Effector memory CD4-positive, alpha-beta T cell (primary cell): ENCODE data around the gene NELFE.

Source experiments
- DNase-seq, 3 donors: peaks; one replicate each; pipeline ENCODE4 v3.0.0-alpha.2; 2020
- H3K27ac ChIP-seq: 2 replicates; pipeline ENCODE4 v1.7.0; 2013; ENCODE audit warnings: mild to moderate bottlenecking, low read length, moderate library complexity; ENCODE audit not compliant: insufficient read depth, poor library complexity, severe bottlenecking
- H3K27me3 ChIP-seq: replicated peaks from 2 replicates; pipeline ENCODE4 v1.7.0; 2013; ENCODE audit warnings: mild to moderate bottlenecking, low read length; ENCODE audit not compliant: insufficient read depth, control insufficient read depth, poor library complexity, severe bottlenecking
- H3K36me3 ChIP-seq: 2 replicates; pipeline ENCODE4 v1.7.0; 2013; ENCODE audit warnings: mild to moderate bottlenecking, low read length, moderate library complexity; ENCODE audit not compliant: control insufficient read depth, insufficient read depth
- H3K4me1 ChIP-seq: 2 replicates; pipeline ENCODE4 v1.7.0; 2013; ENCODE audit warnings: low read length, mild to moderate bottlenecking; ENCODE audit not compliant: control insufficient read depth, insufficient read depth, poor library complexity, severe bottlenecking
- H3K4me3 ChIP-seq: 2 replicates; pipeline ENCODE4 v1.7.0; 2013; ENCODE audit warnings: low read length, low read depth, mild to moderate bottlenecking; ENCODE audit not compliant: insufficient read depth, poor library complexity, severe bottlenecking
- H3K9me3 ChIP-seq: 2 replicates; pipeline ENCODE4 v1.7.0; 2013; ENCODE audit warnings: mild to moderate bottlenecking, low read length, moderate library complexity; ENCODE audit not compliant: control insufficient read depth

The NELFE gene

GRCh38 chr6:31972709-31973350 is 14.1 kb upstream of the NELFE start:
- Histone ChIP-seq H3K4me3 (peak overlapping the region; percentile 58), H3K4me1 (peaks cover 21% of the 10 kb centered on the region), H3K27me3 (no peaks in the 10 kb centered on the region), H3K36me3 (peaks cover 26% of the 10 kb centered on the region), H3K9me3 (no peaks in the 10 kb centered on the region), H3K27ac (peak overlapping the region; percentile 98)
- DNase-seq, result no peak

DNA sequence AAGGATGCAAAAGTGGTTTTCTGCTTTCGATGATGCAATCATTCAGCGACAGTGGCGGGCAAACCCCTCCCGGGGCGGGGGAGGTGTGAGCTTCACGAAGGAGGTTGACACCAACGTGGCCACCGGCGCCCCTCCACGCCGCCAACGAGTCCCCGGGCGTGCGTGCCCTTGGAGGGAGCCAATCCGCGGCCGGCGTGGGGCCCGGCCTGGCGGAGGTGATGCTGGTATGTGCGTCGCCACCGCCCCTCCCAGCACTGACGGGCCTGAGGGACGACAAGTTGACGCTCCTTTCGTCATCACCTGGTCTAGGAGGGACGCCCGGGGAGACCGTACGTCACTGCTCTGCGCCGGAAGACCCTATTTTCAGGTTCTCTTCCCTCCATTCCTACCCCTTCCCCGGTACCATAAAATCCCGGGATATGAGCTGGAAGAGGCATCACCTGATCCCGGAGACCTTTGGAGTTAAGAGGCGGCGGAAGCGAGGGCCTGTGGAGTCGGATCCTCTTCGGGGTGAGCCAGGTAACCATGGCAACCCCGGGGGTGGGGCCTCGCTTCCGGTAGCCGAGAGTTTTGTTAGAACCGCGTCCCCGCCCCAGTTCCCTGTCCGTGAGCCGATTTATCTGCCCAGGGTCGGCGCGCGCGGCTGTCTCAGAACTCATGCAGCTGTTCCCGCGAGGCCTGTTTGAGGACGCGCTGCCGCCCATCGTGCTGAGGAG is 13.4 kb upstream of the NELFE start, which contains the start of gene DXO:
TSS of gene DXO (minus strand) at position 146 of the 716 bp plus-strand sequence. CDS start 463 bp downstream, outside the sequence.
- Histone ChIP-seq H3K9me3 (no peaks in the 10 kb centered on the region), H3K4me3 (peak within 1 kb of the TSS; percentile 58), H3K36me3 (peaks cover 32% of the 10 kb centered on the region), H3K4me1 (peaks cover 21% of the 10 kb centered on the region), H3K27ac (peak within 1 kb of the TSS; percentile 98), H3K27me3 (no peaks in the 10 kb centered on the region)
- peak; percentile 98 to 99 (median 99) for DNase-seq

- Histone ChIP-seq H3K9me3 (no peaks in the 10 kb centered on the region), H3K27ac (peak overlapping the region; percentile 98), H3K4me1 (peaks cover 21% of the 10 kb centered on the region), H3K36me3 (peaks cover 40% of the 10 kb centered on the region), H3K27me3 (no peaks in the 10 kb centered on the region), H3K4me3 (peak overlapping the region; percentile 58)
- no peak for DNase-seq
Observed at GRCh38 chr6:31971279-31971992, 12.7 kb upstream of the NELFE start.

GRCh38 chr6:31970604-31971271 is 12.0 kb upstream of the NELFE start:
- peaks cover 21% of the 10 kb centered on the region for H3K4me1 ChIP-seq
- no peaks in the 10 kb centered on the region for H3K27me3 ChIP-seq
- peak overlapping the region; percentile 98 for H3K27ac ChIP-seq
- peaks cover 47% of the 10 kb centered on the region for H3K36me3 ChIP-seq
- H3K4me3 ChIP-seq, result peak overlapping the region; percentile 58
- no peak for DNase-seq
- no peaks in the 10 kb centered on the region for H3K9me3 ChIP-seq

- H3K27ac ChIP-seq, result peak overlapping the region; percentile 98
- H3K4me3 ChIP-seq, result no peak overlapping the region
- peaks cover 21% of the 10 kb centered on the region for H3K4me1 ChIP-seq
- peaks cover 50% of the 10 kb centered on the region for H3K36me3 ChIP-seq
- no peak for DNase-seq
- H3K9me3 ChIP-seq, result no peaks in the 10 kb centered on the region
- no peaks in the 10 kb centered on the region for H3K27me3 ChIP-seq
Observed at GRCh38 chr6:31969712-31970603, 11.2 kb upstream of the NELFE start.

- Histone ChIP-seq H3K4me3 (no peak overlapping the region), H3K36me3 (peaks cover 52% of the 10 kb centered on the region), H3K9me3 (no peaks in the 10 kb centered on the region), H3K27me3 (no peaks in the 10 kb centered on the region), H3K4me1 (peaks cover 21% of the 10 kb centered on the region), H3K27ac (no peak overlapping the region)
- DNase-seq, result no peak
Observed at GRCh38 chr6:31968791-31969711, 10.3 kb upstream of the NELFE start.

DNA sequence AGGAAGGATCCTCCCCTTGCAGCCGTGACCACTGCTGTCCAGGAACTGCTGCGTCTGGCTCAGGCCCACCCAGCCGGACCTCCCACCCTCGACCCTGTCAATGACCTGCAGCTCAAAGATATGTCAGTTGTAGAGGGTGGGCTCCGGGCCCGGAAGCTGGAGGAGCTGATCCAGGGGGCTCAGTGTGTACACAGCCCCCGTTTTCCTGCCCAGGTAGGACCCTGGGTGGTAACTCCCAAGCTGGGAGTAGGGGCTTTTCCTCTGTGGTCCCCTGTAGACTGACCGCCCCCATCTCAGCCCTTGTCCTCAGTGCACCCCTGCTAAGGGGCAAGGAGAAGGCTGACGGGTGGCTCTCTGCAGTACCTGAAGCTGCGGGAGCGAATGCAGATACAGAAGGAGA is 9.6 kb upstream of the NELFE start:
- no peak overlapping the region for H3K27ac ChIP-seq
- no peaks in the 10 kb centered on the region for H3K27me3 ChIP-seq
- peaks cover 60% of the 10 kb centered on the region for H3K36me3 ChIP-seq
- H3K4me1 ChIP-seq, result peaks cover 21% of the 10 kb centered on the region
- no peak overlapping the region for H3K4me3 ChIP-seq
- H3K9me3 ChIP-seq, result no peaks in the 10 kb centered on the region
- DNase-seq, result no peak

GRCh38 chr6:31967926-31968320 is 9.2 kb upstream of the NELFE start:
- Histone ChIP-seq H3K4me1 (peaks cover 18% of the 10 kb centered on the region), H3K9me3 (no peaks in the 10 kb centered on the region), H3K4me3 (no peak overlapping the region), H3K27ac (no peak overlapping the region), H3K27me3 (no peaks in the 10 kb centered on the region), H3K36me3 (peaks cover 64% of the 10 kb centered on the region)
- no peak for DNase-seq
